Liver (tissue), 9 donors: ENCODE measurements around the gene CEP78. TPM values are rescaled to one million over a fixed set of nuclear protein-coding genes. Genes with fewer than 3 reads are reported as not detected.

ENCODE experiments used
- DNase-seq: peaks from one replicate; pipeline ENCODE4 v3.0.0-alpha.2; 2017; ENCODE audit warnings: low spot score
- H3K27ac ChIP-seq, 2 donors: one replicate each; pipeline ENCODE4 v1.7.0; 2013; ENCODE audit warnings: inconsistent platforms in 2 of 2, low read length in 2 of 2, control low read depth in 1 of 2, low read depth in 1 of 2, mild to moderate bottlenecking in 1 of 2
- H3K27me3 ChIP-seq, 4 donors: one replicate each; pipeline versions ENCODE4 v1.6.1 to v1.7.0; 2013; ENCODE audit warnings: low read length in 3 of 4, inconsistent platforms in 1 of 4, mild to moderate bottlenecking in 1 of 4, moderate library complexity in 1 of 4; ENCODE audit not compliant: control insufficient read depth in 4 of 4, insufficient read depth in 4 of 4
- H3K36me3 ChIP-seq, 4 donors: one replicate each; pipeline versions ENCODE4 v1.6.1 to v1.7.0; 2013; ENCODE audit warnings: low read length in 3 of 4, mild to moderate bottlenecking in 3 of 4, low read depth in 1 of 4, moderate library complexity in 1 of 4; ENCODE audit not compliant: control insufficient read depth in 4 of 4, insufficient read depth in 3 of 4
- H3K4me1 ChIP-seq, 4 donors: one replicate each; pipeline versions ENCODE4 v1.6.1 to v1.7.0; 2013; ENCODE audit warnings: low read length in 3 of 4, mild to moderate bottlenecking in 3 of 4, moderate library complexity in 1 of 4; ENCODE audit not compliant: control insufficient read depth in 4 of 4, insufficient read depth in 4 of 4
- H3K4me3 ChIP-seq, 3 donors: one replicate each; pipeline versions ENCODE4 v1.6.1 to v1.7.0; 2013; ENCODE audit warnings: low read length in 3 of 3, control low read depth in 1 of 3, low read depth in 1 of 3, mild to moderate bottlenecking in 1 of 3
- H3K9ac ChIP-seq, 2 donors: one replicate each; pipeline ENCODE4 v1.7.0; 2013; ENCODE audit warnings: low read length in 2 of 2, mild to moderate bottlenecking in 2 of 2, moderate library complexity in 2 of 2, control low read depth in 1 of 2, low read depth in 1 of 2
- H3K9me3 ChIP-seq, 4 donors: one replicate each; pipeline versions ENCODE4 v1.6.1 to v1.7.0; 2013; ENCODE audit warnings: low read length in 3 of 4; ENCODE audit not compliant: control insufficient read depth in 4 of 4
- ATF3 ChIP-seq: IDR thresholded peaks from 2 replicates; pipeline ENCODE4 v1.6.1; 2016; ENCODE audit warnings: antibody characterized with exemption
- CTCF ChIP-seq: fragments of 150-350 bp; IDR thresholded peaks from 2 replicates; pipeline ENCODE4 v1.5.1; 2017; ENCODE audit warnings: improper control_type of control experiment, low read depth, low read length; ENCODE audit not compliant: missing input control
- EGR1 ChIP-seq, 2 donors: IDR thresholded peaks; 2 replicates each; pipeline ENCODE4 v1.6.1; 2016 to 2018; ENCODE audit warnings: antibody characterized with exemption in 2 of 2, low read depth in 2 of 2
- FOXA1 ChIP-seq: IDR thresholded peaks from 2 replicates; pipeline ENCODE4 v1.6.1; 2016; ENCODE audit warnings: antibody characterized with exemption
- FOXA2 ChIP-seq: IDR thresholded peaks from 2 replicates; pipeline ENCODE4 v1.6.1; 2016; ENCODE audit warnings: antibody characterized with exemption
- GABPA ChIP-seq, 2 donors: IDR thresholded peaks in 1 of 2; conservative IDR thresholded peaks in 1 of 2; 2 replicates each; pipeline ENCODE4 v1.6.1; 2016; ENCODE audit warnings: antibody characterized with exemption in 2 of 2, mild to moderate bottlenecking in 1 of 2, moderate library complexity in 1 of 2
- HNF4A ChIP-seq, 2 donors: conservative IDR thresholded peaks; 2 replicates each; pipeline ENCODE4 v1.6.1; 2016; ENCODE audit warnings: antibody characterized with exemption in 2 of 2, mild to moderate bottlenecking in 2 of 2
- HNF4G ChIP-seq: IDR thresholded peaks from 2 replicates; pipeline ENCODE4 v1.6.1; 2016; ENCODE audit warnings: antibody characterized with exemption
- JUND ChIP-seq, 2 donors: IDR thresholded peaks; 2 replicates each; pipeline ENCODE4 v1.6.1; 2016; ENCODE audit warnings: antibody characterized with exemption in 2 of 2
- MAX ChIP-seq: IDR thresholded peaks from 2 replicates; pipeline ENCODE4 v1.6.1; 2016; ENCODE audit warnings: antibody characterized with exemption
- NR2F2 ChIP-seq: IDR thresholded peaks from 2 replicates; pipeline ENCODE4 v1.6.1; 2016; ENCODE audit warnings: antibody characterized with exemption
- RAD21 ChIP-seq, 2 donors: IDR thresholded peaks; 2 replicates each; pipeline ENCODE4 v1.6.1; 2016; ENCODE audit warnings: antibody characterized with exemption in 2 of 2, mild to moderate bottlenecking in 2 of 2
- REST ChIP-seq: IDR thresholded peaks from 2 replicates; pipeline ENCODE4 v1.6.1; 2016; ENCODE audit warnings: antibody characterized with exemption, mild to moderate bottlenecking
- RXRA ChIP-seq, 2 donors: IDR thresholded peaks; 2 replicates each; pipeline ENCODE4 v1.6.1; 2017 to 2018; ENCODE audit warnings: antibody characterized with exemption in 2 of 2, mild to moderate bottlenecking in 1 of 2
- SP1 ChIP-seq: IDR thresholded peaks from 2 replicates; pipeline ENCODE4 v1.6.1; 2018; ENCODE audit warnings: antibody characterized with exemption, mild to moderate bottlenecking
- TAF1 ChIP-seq: conservative IDR thresholded peaks from 2 replicates; pipeline ENCODE4 v1.6.1; 2016; ENCODE audit warnings: antibody characterized with exemption, mild to moderate bottlenecking
- ZBTB33 ChIP-seq: IDR thresholded peaks from 2 replicates; pipeline ENCODE4 v1.6.1; 2016; ENCODE audit warnings: antibody characterized with exemption
- WGBS: extraction: QIAGEN DNeasy Blood & Tissue Kit; methylation state at CpG from one replicate; pipeline ENCODE4 v1.1.7; 2013; 5-methylcytosine and 5-hydroxymethylcytosine counted together
- polyA plus RNA-seq, 2 donors: library from polyadenylated mRNA; stranded (reverse) in 1 of 2; unstranded in 1 of 2; fragments of 200-250 nt in 1 of 2; fragments of >200 nt in 1 of 2; fragmentation: Nextera tagmentation in 1 of 2; extraction: Ambion mirVana in 1 of 2; gene quantifications; one replicate each; pipeline versions ENCODE4 v1.2.1 to v1.2.3, GENCODE V29; 2013 to 2015
- total RNA-seq, 2 donors: library from RNA; depleted of rRNA; stranded (reverse); fragments of >200 nt; gene quantifications; one replicate each; pipeline ENCODE4 v1.2.3, GENCODE V29; 2014
- donor health status: healthy.
- donor health status: healthy.
- donor health status: healthy.
- donor health status: healthy.
- donor health status: healthy.

Gene CEP78
- total and polyA plus RNA-seq, 4 donors: 2.6 to 12.0 (median 6.4) TPM

- peaks cover 0 to 11% (median 2%) of the 10 kb centered on the region in 4 donors for H3K36me3 ChIP-seq
- no peaks in the 10 kb centered on the region for H3K27me3 ChIP-seq
- TF ChIP-seq NR2F2: no peak
- TF ChIP-seq SP1: no peak
- no peak for TF ChIP-seq EGR1 (IDR thresholded peaks at IDR 0.05; ENCODE audit: low read depth in 2 of 2)
- TF ChIP-seq MAX: no peak
- TF ChIP-seq RXRA (IDR thresholded peaks at IDR 0.05): no peak
- TF ChIP-seq FOXA2: no peak
- no peak for TF ChIP-seq GABPA (IDR thresholded peaks at IDR 0.05 in 1 of 2, conservative IDR thresholded peaks at IDR 0.05 in 1 of 2)
- no peak for TF ChIP-seq HNF4G
- no peak for TF ChIP-seq ATF3
- TF ChIP-seq REST: no peak
- no peak for TF ChIP-seq HNF4A (conservative IDR thresholded peaks at IDR 0.05)
- no peak for TF ChIP-seq TAF1
- TF ChIP-seq CTCF: no peak
- TF ChIP-seq ZBTB33: no peak
- H3K4me3 ChIP-seq: no peak overlapping the region
- no peaks in the 10 kb centered on the region for H3K9me3 ChIP-seq
- H3K4me1 ChIP-seq: peaks cover 0 to 7% (median 2%) of the 10 kb centered on the region in 4 donors
- WGBS: 79% methylated on average over 5 of the region's 5 CpGs
- no peak overlapping the region for H3K27ac ChIP-seq
- no peak for DNase-seq
- H3K9ac ChIP-seq: no peak overlapping the region
These were observed 90.0 kb downstream of the CEP78 start for GRCh38 chr9:78325846-78326360.

GRCh38 chr9:78326564-78326963, 90.7 kb downstream of the CEP78 start:
- Histone ChIP-seq H3K9ac (no peak overlapping the region), H3K4me3 (no peak overlapping the region), H3K27ac (no peak overlapping the region), H3K9me3 (no peaks in the 10 kb centered on the region), H3K4me1 (peaks cover 0 to 14% (median 5%) of the 10 kb centered on the region in 4 donors), H3K36me3 (peaks cover 0 to 8% (median 2%) of the 10 kb centered on the region in 4 donors), H3K27me3 (no peaks in the 10 kb centered on the region)
- WGBS: 99% methylated on average over 2 of the region's 2 CpGs
- DNase-seq: no peak
- TF ChIP-seq REST (no peak), MAX (no peak), JUND (IDR thresholded peaks at IDR 0.05) (no peak), RAD21 (IDR thresholded peaks at IDR 0.05) (no peak), HNF4A (conservative IDR thresholded peaks at IDR 0.05) (no peak), NR2F2 (no peak), FOXA1 (no peak), SP1 (no peak), ZBTB33 (no peak), GABPA (IDR thresholded peaks at IDR 0.05 in 1 of 2, conservative IDR thresholded peaks at IDR 0.05 in 1 of 2) (no peak), TAF1 (no peak), EGR1 (IDR thresholded peaks at IDR 0.05; ENCODE audit: low read depth in 2 of 2) (no peak), FOXA2 (no peak)
